Lower lobe of right lung (tissue), 2 donors: ENCODE data around the gene KDM5B. TPM values are rescaled to one million over a fixed set of nuclear protein-coding genes. Genes with fewer than 3 reads are reported as not detected.

Source experiments
- ATAC-seq, 2 donors: fragments of 200-7000 bp; cut with Tn5 transposase; one replicate each; pipeline ENCODE4 v1.9.1; 2020 to 2022; ENCODE audit warnings: mild to moderate bottlenecking in 2 of 2, moderate library complexity in 2 of 2
- DNase-seq: peaks from one replicate; pipeline ENCODE4 v3.0.0-alpha.2; 2020
- H3K27ac ChIP-seq: fragments of 200-600 bp; one replicate; pipeline ENCODE4 v1.8.0; 2022
- H3K27me3 ChIP-seq: fragments of 200-600 bp; one replicate; pipeline ENCODE4 v1.8.0; 2022; ENCODE audit warnings: low read depth
- H3K36me3 ChIP-seq: fragments of 200-600 bp; one replicate; pipeline ENCODE4 v1.8.0; 2022; ENCODE audit warnings: mild to moderate bottlenecking
- H3K4me1 ChIP-seq: fragments of 200-600 bp; one replicate; pipeline ENCODE4 v1.8.0; 2022
- H3K4me3 ChIP-seq: fragments of 200-600 bp; one replicate; pipeline ENCODE4 v1.8.0; 2022; ENCODE audit warnings: mild to moderate bottlenecking
- H3K9me3 ChIP-seq: fragments of 200-600 bp; one replicate; pipeline ENCODE4 v1.8.0; 2022
- CTCF ChIP-seq: fragments of 200-600 bp; IDR thresholded peaks from one replicate; pipeline ENCODE4 v1.8.0; 2022; ENCODE audit warnings: antibody characterized with exemption, mild to moderate bottlenecking
- intact Hi-C: fragments of 100-400 bp; cut with DNase I; formaldehyde crosslinking; loops from one replicate; pipeline ENCODE4 v1.11.0; 2022
- total RNA-seq: library from RNA; stranded (reverse); fragmentation: NEBNext Ultra II Directional; extraction: Animal tissue kit (Norgen Biotek cat#: 25700); gene quantifications from one replicate; pipeline ENCODE4 v1.2.1, GENCODE V29; 2021
- donor health status: DM: no; HTN: yes; CAD: no; lungs with severe emphysema.

The KDM5B gene
- total RNA-seq, 1 donor from 2014 or later, result 48.9 TPM

GRCh38 chr1:202850593-202851362, 42.6 kb upstream of the KDM5B start:
- Histone ChIP-seq H3K9me3 (no peaks in the 10 kb centered on the region), H3K4me1 (no peaks in the 10 kb centered on the region), H3K4me3 (no peak overlapping the region), H3K27me3 (no peaks in the 10 kb centered on the region), H3K36me3 (no peaks in the 10 kb centered on the region), H3K27ac (no peak overlapping the region)
- intact Hi-C loops, result no loop called here
- DNase-seq (no peak), ATAC-seq (no peak)
- TF ChIP-seq CTCF, result no peak

- no peak for ATAC-seq
- Histone ChIP-seq H3K27me3 (no peaks in the 10 kb centered on the region), H3K4me1 (no peaks in the 10 kb centered on the region), H3K4me3 (no peak overlapping the region), H3K36me3 (no peaks in the 10 kb centered on the region), H3K27ac (no peak overlapping the region), H3K9me3 (no peaks in the 10 kb centered on the region)
- TF ChIP-seq CTCF, result no peak
- intact Hi-C loops, result no loop called here
- DNase-seq, result no peak
Measured at GRCh38 chr1:202848191-202848542, 39.9 kb upstream of the KDM5B start.

GRCh38 chr1:202844935-202845334, 36.7 kb upstream of the KDM5B start:
- no peaks in the 10 kb centered on the region for H3K27me3 ChIP-seq
- no peak for TF ChIP-seq CTCF
- no peaks in the 10 kb centered on the region for H3K4me1 ChIP-seq
- H3K27ac ChIP-seq, result no peak overlapping the region
- intact Hi-C loops, result no loop called here
- ATAC-seq, result no peak
- H3K4me3 ChIP-seq, result no peak overlapping the region
- no peaks in the 10 kb centered on the region for H3K9me3 ChIP-seq
- no peak for DNase-seq
- no peaks in the 10 kb centered on the region for H3K36me3 ChIP-seq

- DNase-seq, result no peak
- no peak for TF ChIP-seq CTCF
Measured at GRCh38 chr1:202844259-202844658, 36.0 kb upstream of the KDM5B start.

GRCh38 chr1:202843081-202843480, 34.9 kb upstream of the KDM5B start:
- DNase-seq, result no peak
- TF ChIP-seq CTCF, result no peak
- ATAC-seq, result peak in 1 of 2 donors; percentile 17

More at GRCh38 chr1:202844259-202844658, 36.0 kb upstream of the KDM5B start:
- Histone ChIP-seq H3K4me1 (no peaks in the 10 kb centered on the region), H3K4me3 (no peak overlapping the region), H3K27me3 (no peaks in the 10 kb centered on the region), H3K27ac (no peak overlapping the region), H3K9me3 (no peaks in the 10 kb centered on the region), H3K36me3 (no peaks in the 10 kb centered on the region)
- intact Hi-C loops, result no loop called here
- no peak for ATAC-seq

More at GRCh38 chr1:202843081-202843480, 34.9 kb upstream of the KDM5B start:
- Histone ChIP-seq H3K36me3 (no peaks in the 10 kb centered on the region), H3K27ac (no peak overlapping the region), H3K9me3 (no peaks in the 10 kb centered on the region), H3K4me3 (no peak overlapping the region), H3K4me1 (no peaks in the 10 kb centered on the region), H3K27me3 (no peaks in the 10 kb centered on the region)
- intact Hi-C loops, result no loop called here
